T-helper 1 cell treated with Interleukin-12 subunit alpha and Interleukin-12 subunit beta and Interleukin-4 antibody, amounts not matched to agents 30 ng/mL and 1 ng/mL, for 36 hours (primary cell): Measurements from ENCODE around the gene KCTD8. TPM values are rescaled to one million over a fixed set of nuclear protein-coding genes. Genes with fewer than 3 reads are reported as not detected.

Source experiments
- intact Hi-C: fragments of 100-400 bp; cut with micrococcal nuclease; formaldehyde crosslinking; loops from one replicate; pipeline ENCODE4 v1.15.1; 2024
- total RNA-seq: library from RNA; stranded (reverse); gene quantifications from 2 replicates; pipeline ENCODE4 v1.2.3, GENCODE V29; 2022

Gene KCTD8
- not detected in 2 replicates for total RNA-seq

DNA sequence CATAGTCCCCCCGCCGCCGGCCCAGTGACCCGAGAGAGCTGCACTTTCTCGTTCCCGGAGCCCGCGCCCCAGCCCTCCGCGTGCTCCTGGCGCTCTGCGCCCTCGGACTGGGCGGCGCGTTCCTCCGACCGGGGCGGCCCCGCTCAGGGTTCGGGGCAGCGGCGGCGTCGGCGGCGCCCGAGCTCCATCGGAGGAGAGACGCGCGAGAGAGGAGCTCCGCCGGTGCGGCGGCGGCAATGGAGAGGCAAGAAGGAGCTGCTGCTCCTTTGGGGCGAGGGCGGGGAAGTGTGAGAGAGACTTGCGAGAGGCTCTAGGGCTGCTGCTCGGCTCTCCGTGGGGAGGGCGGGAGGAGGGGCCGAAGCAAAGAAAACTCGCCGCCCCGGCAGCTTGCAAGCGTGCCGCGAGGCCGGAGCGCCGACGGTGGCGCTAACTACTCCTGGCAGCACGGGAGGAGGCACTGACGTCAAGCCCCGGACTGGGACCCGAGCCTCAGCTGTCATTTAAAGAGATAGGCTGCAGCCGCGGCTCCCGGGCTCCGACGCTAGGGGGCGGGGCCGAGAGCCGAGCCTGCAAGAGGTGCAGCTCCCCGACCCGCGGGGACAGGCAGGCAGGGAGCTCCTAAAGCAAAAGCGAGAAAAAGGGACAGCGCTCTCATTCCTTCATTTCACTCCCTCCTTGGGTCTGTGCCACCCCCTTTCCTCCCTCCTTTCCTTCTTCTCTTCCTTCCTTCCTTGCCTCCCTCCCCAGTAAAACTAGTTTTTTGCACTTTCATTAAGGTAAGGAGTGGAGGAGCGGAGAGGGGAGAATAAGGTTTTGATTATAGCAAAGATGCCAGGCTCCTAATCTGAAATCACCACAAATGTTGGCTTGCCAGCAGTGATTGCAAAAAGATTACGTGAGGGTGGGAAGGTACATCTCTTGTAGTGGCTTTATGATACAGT lies at the start of gene KCTD8:
Gene KCTD8, minus strand, starts transcription at position 289 of the 941 bp plus-strand sequence.
- intact Hi-C loops, result loop anchor here (1.0 to 2.0 kb wide), 2 partner anchors 181 to 230 kb away; partner anchors contain the start of gene GUF1

DNA sequence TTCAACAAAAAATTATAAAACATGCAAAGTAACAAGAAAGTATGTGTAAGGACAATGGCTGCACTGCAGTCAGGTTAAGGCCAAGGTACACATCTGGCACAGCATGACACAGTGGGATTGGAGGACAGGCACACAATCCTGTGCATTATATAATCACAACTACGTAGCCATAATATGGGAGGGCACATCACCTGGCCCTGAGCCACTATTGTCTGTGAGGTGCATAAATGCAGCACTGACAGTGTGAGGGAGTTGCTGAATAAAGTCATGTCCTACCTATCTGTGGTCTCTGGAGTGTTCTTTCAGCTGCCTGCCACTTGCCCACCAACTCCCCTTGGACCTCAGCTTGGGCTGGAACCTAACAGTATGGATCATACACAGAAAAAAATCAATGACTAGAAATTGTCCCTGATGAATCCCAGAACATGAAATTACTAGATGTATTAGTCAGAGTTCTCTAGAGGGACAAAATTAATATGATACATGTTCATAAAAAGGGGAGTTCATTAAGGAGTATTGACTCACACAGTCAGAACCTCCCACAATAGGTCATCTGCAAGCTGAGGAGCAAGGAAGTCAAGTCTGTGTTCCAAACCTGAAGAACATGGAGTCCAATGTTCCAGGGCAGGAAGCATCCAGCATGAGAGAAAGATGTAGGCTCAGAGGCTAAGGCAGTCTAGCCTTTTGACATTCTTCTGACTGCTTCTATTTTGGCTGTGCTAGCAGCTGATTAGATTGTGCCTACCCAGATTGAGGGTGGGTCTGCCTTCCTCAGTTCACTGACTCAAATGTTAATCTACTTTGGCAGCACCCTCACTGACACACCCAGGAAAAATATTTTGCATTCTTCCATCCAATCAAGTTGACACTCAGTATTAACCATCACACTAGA lies 46.4 kb upstream of the KCTD8 start:
- intact Hi-C loops, result no loop called here

DNA sequence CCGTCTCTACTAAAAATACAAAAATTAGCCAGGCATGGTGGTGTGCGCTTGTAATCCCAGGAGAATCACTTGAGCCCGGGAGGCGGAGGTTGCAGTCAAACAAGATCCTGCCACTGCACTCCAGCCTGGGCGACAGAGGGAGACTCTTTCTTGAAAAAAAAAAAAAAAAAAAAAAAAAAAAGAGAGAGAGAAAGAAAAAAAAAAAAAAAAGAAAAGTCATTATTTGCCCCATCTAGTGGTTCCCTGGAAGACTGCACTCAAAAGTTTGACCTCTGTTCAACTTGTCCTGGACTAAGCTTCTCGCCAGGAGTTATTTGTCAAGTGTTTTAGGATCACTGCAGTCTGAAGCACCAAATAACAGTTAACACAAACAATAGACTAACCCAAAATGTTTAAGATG lies 45.3 kb upstream of the KCTD8 start:
- intact Hi-C loops, result no loop called here

DNA sequence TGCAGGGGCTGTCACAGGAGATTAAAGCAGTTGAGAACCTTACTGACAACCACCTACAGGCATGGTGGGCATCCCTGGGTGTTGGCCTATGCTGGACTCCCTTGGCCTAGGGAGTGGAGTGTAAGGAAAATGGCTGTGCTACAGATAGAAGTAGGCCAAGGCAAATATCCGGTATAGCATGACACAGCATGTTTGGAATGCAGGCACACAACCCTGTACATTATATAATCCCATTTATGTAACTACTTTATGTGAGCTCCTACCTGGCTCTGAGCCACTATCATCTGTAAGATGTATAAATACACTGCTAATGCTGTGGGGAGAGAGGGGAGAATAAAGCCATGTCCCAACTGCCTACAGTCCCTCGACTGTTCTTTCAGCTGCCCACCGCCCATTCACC lies 38.7 kb upstream of the KCTD8 start:
- intact Hi-C loops, result no loop called here

DNA sequence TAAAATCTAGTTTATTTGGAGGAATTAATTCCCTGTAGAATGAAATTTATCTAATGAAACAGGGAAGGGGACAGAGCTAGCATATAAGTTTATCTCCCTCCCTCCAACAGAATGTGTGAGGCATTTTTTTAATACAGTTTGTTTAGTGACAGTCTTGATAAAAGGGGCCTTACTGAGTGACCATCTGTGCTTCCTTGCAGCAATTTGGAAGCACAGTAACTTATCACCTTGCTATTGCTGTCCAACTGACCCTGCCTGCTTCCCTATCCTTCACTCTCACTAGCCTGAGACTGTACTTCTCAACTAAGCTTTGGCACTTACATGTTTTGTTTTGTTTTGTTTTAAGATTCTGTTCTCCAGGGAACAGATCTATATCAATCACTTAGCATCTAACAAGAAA lies 31.1 kb upstream of the KCTD8 start:
- intact Hi-C loops, result no loop called here

DNA sequence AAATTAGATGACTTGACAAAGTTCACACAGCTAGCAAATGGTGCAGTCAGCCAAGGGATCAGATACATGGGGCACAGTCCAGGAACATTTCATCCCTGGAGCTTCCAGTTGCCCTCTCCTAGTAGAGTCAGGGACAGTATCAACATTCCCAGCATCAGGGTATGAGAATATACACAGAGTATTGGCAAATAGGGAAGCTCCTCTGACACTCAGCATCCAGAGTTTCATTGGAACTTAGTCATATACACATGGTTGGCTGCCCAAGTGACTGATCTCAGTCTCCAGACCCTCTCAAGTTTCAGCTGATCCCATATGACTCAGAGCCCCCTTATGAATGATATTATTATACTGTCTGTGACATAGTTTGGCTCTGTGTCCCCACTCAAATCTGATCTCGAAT lies 13.7 kb upstream of the KCTD8 start:
- intact Hi-C loops, result no loop called here

DNA sequence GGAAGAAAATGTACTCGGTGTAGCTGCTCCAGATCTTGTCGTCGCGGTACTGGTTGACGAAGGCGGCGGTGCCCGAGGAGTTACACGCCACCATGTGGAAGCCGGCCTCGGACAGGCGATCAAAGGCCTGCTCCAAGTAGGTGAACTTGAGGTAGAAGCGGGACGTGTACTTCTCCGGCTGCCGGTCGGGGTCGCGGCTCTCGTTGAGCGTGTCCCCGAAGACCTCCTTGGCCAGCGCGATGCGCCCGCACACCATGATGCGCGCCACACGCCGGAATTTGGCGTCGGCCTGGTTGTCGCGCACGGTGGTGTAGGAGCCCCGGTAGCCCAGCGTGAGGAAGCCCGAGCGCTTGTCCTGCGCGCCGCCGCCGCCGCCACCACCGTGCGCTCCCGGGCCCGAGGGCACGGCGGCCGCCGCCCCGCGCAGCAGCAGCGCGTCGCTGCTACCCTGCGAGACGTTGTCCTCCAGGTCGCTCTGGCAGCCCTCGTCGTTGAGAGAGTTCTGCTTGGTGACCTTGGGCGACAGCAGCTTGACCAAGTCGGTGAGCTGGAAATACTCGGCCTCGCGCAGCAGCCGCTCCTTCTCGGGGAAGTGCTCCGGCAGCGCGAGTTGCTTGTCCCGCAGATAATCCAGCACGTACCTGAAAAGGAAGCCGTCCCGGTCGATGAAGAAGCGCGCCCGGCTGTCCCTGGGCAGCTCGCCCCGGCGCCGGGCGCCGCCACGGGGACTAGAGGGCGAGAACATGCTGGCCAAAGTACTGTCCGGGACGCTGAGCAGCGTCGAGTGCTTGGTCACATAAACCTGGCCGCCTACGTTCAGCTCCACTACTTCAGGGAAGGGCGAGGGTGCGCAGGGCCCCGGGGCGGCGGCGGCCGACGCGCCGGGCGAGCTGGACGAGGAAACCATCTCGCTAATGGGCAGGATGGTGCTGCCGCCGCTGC lies 775 bp downstream of the KCTD8 start:
- intact Hi-C loops, result loop anchor here (2.0 kb wide), 1 partner anchor 231 kb away; the partner anchor contains the start of gene GUF1

DNA sequence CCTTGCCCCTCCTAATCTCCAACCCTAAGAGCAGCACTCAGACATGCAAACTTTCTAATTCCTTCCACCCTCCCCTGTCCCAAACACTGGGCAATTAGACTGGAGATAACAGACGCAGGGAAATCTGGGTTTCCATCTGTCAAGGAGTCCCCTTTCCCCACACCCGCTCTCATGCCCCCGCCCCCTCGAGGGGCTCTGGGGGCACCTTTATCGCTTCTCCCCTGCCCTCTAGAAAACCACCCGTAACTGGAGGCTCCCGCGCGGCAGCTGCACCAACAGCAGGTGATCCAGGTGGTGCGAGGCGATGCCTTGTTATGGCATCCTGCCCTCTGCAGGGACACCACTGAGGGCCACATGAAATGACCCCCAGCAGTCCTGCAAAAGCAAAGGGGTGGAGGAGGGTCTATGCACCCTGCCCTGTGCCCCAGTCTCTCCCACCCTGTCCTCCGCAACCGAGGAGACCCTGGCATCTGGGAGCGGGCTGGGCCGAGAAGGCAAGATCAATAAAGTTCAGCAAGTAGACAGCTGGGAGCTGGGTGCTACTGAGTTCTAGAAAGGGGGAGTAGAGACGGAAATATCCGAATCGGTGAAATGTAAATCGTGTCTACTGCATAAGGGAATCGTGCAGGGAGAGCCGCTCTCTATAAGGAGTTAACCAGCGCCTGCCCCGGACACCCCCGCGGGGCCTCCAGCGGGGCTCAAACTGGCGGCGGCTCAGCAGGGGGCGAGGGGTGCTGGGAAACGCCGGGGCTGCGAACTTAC lies 1.6 kb downstream of the KCTD8 start:
- intact Hi-C loops, result no loop called here

DNA sequence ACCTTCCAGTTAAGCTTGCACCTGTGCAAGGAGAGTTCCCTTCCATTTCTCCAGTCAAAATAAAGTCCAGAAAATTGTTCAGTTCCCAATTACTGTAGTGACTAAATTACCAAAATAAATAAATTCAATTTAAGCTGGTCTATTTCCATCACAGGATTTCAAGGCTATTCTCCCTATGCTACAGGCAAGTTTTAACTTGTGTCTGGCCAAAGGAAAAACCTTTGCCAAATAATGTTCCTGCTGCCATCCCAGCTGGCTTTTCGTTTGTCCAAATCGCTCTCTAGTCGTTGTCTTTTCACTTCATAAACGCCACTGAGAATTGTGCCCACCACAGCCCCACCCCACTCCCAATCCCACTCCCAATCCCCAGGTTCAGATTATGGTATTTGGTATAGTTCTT lies 2.4 kb downstream of the KCTD8 start:
- intact Hi-C loops, result no loop called here

DNA sequence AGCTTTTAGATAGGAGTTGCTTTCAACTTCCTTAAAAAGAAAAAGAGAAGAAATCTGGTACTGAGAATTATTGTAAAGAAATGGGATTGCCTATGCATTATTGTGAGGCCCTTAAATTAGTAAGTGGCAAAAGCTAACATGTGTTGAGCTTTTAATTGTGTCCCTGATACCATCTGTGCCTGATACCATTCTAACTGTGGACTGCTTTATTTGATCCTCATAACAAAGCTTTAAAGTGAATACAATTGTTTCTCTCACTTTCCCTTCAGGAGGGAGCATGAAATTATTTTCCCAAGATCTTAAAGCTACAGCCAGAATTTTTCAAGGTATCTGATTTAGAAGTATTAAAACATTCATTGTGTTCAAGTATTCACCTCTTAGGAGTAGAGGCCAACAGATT lies 9.9 kb downstream of the KCTD8 start:
- intact Hi-C loops, result no loop called here

DNA sequence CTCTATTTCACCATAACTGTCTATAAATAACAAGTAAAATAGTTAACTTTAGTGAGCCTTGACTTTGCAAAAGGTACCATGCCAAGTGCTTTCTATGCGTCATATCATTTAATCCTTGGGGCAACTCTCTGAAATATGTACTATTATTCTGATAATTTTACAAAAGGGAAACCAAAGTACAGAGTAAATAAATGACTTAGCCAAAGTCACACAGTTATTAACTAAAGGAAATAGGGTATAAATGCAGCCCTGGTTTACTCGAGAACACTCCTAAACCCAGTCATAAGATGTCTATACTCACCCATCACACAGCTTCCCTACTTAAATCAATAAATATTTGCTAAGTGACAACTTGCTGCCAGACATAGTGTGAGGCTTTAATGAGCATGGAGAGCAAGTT lies 14.4 kb downstream of the KCTD8 start:
- intact Hi-C loops, result no loop called here

DNA sequence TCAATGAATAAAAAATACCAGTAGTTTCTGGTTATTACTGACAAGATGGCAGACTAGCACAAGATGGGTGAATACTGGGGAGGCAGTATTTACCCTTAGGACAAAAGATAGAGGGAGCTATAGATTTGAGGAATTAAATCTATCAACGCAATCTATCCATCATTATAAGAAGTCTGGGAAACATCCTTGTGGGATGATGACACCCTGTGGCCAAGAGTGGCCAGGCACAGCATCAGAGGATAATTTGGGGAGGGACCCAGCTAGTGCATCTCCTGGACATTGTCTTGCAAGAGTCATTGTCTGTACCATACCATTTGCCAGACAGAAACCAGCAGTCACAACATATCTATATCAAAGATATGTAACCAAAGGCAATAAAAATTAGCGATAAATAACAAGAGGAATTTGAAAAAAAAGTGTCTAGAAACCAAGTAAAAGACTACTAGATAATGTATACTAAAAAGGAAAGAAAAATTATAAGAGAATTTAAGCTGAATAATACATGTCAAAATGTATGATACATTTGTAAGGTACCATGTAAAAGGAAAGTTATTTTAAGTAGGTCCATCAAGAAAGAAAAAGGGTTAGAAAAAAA lies 22.9 kb downstream of the KCTD8 start:
- intact Hi-C loops, result no loop called here

DNA sequence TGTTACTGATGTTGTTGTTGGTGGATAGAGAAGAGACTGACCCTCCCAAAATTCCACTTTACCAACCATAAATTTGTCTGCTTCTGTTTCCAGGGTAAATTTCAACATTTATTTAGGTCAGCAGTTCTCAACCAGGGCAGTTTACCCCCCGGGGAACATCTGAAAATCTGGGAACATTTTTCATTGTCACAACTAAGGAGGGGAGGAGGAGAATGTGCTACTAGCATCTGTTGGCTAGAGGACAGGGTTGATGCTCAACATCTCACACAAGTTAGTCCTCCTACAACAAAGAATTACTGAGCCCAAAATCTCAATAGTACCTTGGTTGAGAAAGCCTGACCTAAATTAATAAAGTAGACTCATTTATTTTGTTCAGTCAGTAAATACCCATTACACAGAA lies 25.7 kb downstream of the KCTD8 start:
- intact Hi-C loops, result no loop called here

DNA sequence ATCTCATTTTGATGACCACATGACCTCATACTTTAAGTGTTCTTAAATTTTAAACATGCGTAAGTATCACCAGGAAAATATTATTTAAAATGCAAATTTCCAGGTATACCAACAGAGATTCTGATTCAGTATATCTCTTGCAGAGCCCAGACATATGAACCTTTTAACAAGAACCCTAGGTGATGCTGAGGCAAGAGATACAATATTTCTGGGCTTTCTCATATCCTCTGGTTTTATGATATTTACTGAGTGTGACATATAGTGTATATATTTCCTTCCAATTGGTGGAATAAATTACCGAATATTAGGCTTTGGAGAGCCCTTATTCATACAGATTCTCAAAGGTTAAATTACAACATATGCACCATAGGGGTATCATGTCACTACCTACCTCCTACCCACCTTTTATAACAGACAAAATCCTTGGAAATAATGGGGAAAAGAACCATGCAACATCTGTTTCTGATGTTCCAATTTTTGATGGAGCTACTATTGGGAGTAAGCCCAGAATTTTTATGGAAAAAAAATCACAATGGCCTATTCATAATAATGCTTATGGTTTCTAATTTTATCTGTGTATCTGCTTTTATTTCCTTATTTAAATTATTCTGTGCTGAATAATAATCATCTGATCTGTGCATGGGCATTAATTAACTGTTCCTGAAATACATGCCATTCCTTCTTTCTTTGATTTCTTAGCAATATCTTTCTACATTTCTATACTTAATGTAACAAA lies 27.1 kb downstream of the KCTD8 start:
- intact Hi-C loops, result no loop called here

DNA sequence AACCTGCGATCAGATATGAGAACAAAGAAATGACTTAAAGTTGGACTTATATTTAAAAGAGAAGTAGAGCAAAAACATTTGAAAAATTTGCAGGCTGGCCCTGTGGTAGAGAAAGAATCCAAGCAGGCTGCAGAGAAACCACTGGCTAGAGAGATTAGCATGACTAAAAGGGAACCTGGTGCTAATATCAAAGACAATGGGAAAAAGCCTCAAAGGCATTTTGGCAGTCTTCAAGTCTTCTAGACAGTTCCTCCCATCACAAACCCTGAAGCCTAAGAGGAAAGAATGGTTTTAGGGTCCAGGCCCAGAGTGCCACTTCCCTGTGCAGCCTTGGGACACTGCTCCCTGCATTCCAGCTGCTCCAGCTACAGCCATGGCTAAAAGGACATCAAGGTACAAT lies 33.4 kb downstream of the KCTD8 start:
- intact Hi-C loops, result no loop called here

DNA sequence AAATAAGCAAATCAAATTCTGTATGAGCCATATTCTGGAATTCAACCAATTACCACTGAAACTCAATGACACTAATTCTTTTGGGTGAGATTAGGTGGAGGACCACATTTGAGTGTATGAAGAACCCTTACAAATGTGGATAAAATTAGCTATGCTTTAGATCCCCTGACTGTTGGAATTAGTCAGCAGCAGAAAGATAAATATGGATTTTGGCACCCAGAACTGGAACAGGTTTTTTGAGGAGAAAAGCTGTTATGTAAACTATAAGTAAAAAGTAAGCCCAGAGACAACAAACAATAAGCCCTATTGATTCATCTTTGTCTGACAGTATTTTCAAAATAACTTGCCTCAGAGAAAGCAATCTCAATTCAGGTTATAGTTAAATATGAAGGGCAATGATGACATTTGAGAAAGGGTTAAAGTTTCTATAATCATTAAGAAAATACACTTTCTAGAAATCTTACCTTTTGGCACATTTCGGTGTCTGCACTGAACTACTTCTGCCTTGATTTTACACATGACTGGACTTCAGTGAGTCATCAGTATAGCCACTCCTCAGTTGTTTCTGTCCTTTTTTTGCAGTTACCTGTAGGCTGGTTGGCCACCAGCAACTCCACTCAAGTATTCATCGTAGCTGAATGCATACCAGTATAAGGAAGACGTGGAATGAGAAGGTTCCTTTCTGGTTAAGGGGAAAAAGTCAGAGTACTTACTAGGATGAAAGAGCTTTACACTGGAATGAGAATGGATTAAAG lies 80.0 kb downstream of the KCTD8 start:
- intact Hi-C loops, result no loop called here

DNA sequence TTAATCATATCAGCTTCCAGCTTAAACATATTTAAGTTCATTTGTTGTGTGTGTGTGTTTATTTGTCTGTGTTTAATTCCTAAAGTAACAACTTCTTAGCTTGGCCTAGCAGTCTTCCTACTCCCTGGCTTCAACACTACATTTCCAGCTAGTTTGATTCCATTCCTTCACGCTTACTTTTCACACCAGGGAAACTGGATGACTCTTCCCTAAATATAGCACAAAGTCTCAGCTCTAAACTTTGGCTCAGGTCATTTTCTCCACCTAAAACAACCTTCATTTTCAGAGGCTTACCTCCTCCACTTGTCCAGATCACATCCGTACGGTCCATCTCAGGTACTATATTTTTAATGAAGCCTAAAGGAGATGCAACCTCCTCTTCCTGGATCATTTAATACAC lies 94.4 kb downstream of the KCTD8 start:
- intact Hi-C loops, result no loop called here

DNA sequence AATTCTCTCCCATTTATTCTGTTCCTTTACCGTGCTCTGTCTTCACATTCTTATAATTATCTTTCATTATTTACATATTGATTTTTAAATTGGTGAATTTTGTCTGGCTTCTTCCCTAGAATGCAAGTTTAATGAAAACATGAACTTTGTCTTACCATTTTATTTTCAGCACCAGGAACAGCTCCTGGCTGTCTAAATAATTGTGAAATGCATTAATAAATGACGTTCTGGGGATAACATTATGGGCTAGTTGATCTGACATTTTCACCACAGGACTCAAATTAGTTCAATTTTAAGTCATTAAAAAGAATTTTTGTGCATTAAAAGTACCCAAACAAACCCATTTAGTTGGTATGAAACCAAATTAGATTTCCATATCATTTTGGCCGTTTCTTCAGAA lies 97.5 kb downstream of the KCTD8 start:
- intact Hi-C loops, result no loop called here
